CD14-positive monocyte (primary cell): ENCODE measurements around the gene CCL5. TPM values are rescaled to one million over a fixed set of nuclear protein-coding genes. Genes with fewer than 3 reads are reported as not detected.

Source experiments
- DNase-seq, 3 donors: peaks; one replicate each; pipeline ENCODE4 v3.0.0-alpha.2; 2011 to 2022
- H2AFZ ChIP-seq: 2 replicates; pipeline ENCODE4 v1.6.0; 2012; ENCODE audit warnings: mild to moderate bottlenecking, low read depth, low read length, inconsistent platforms; ENCODE audit not compliant: insufficient read depth, poor library complexity, severe bottlenecking
- H3K27ac ChIP-seq, 2 donors: 1 replicate in 1 of 2; 2 replicates in 1 of 2; pipeline ENCODE4 v1.5.1; 2012 to 2013; ENCODE audit warnings: low read length in 2 of 2, control low read depth in 1 of 2, inconsistent platforms in 1 of 2, low read depth in 1 of 2, mild to moderate bottlenecking in 1 of 2
- H3K27me3 ChIP-seq, 2 donors: one replicate each; pipeline versions ENCODE4 v1.6.0 to v1.6.1; 2011 to 2013; ENCODE audit warnings: low read length in 2 of 2; ENCODE audit not compliant: control insufficient read depth in 2 of 2, insufficient read depth in 2 of 2
- H3K36me3 ChIP-seq, 2 donors: replicated peaks in 1 of 2; 1 replicate in 1 of 2; 2 replicates in 1 of 2; pipeline versions ENCODE4 v1.5.1 to v1.6.1; 2012 to 2013; ENCODE audit warnings: low read length in 2 of 2, control low read depth in 1 of 2, inconsistent platforms in 1 of 2, mild to moderate bottlenecking in 1 of 2; ENCODE audit not compliant: insufficient read depth in 2 of 2, control insufficient read depth in 1 of 2
- H3K4me1 ChIP-seq, 2 donors: 1 replicate in 1 of 2; 2 replicates in 1 of 2; pipeline versions ENCODE4 v1.5.1 to v1.6.1; 2012 to 2013; ENCODE audit warnings: low read length in 2 of 2, control low read depth in 1 of 2, inconsistent platforms in 1 of 2, mild to moderate bottlenecking in 1 of 2, moderate library complexity in 1 of 2; ENCODE audit not compliant: insufficient read depth in 2 of 2, control insufficient read depth in 1 of 2
- H3K4me2 ChIP-seq: replicated peaks from 2 replicates; pipeline ENCODE3; 2012; ENCODE audit warnings: low read length, moderate library complexity, mild to moderate bottlenecking; ENCODE audit not compliant: poor library complexity, severe bottlenecking; ENCODE audit errors: extremely low read depth
- H3K4me3 ChIP-seq, 3 experiments: fragments of 200-600 bp in 1 of 3; sonication (generic) in 1 of 3; replicated peaks in 1 of 3; 1 replicate in 2 of 3; 2 replicates in 1 of 3; pipeline ENCODE4 v1.5.1; 2011 to 2013; ENCODE audit warnings: low read length in 3 of 3, mild to moderate bottlenecking in 3 of 3, control low read depth in 2 of 3, low read depth in 2 of 3, inconsistent platforms in 1 of 3, moderate library complexity in 1 of 3
- H3K79me2 ChIP-seq: 2 replicates; pipeline ENCODE4 v1.6.0; 2012; ENCODE audit warnings: mild to moderate bottlenecking, control low read depth, inconsistent platforms, low read length, moderate library complexity; ENCODE audit not compliant: insufficient read depth
- H3K9ac ChIP-seq: 2 replicates; pipeline ENCODE4 v1.6.0; 2017; ENCODE audit warnings: low read length, mild to moderate bottlenecking; ENCODE audit not compliant: insufficient read depth, poor library complexity, severe bottlenecking
- H3K9me3 ChIP-seq, 2 donors: replicated peaks in 1 of 2; 1 replicate in 1 of 2; 2 replicates in 1 of 2; pipeline versions ENCODE4 v1.5.1 to v1.6.1; 2012 to 2013; ENCODE audit warnings: low read length in 2 of 2, control low read depth in 1 of 2; ENCODE audit not compliant: control insufficient read depth in 1 of 2, insufficient read depth in 1 of 2
- H4K20me1 ChIP-seq: 2 replicates; pipeline ENCODE4 v1.6.0; 2012; ENCODE audit warnings: mild to moderate bottlenecking, low read length, control low read depth, moderate library complexity; ENCODE audit not compliant: insufficient read depth
- H3K27ac Mint-ChIP-seq, 7 donors: one replicate each; pipeline ENCODE4 v1.8.0; 2020; ENCODE audit warnings: mild to moderate bottlenecking in 7 of 7, mixed read lengths in 7 of 7, moderate library complexity in 6 of 7, inconsistent platforms in 2 of 7
- H3K27me3 Mint-ChIP-seq, 3 donors: one replicate each; pipeline ENCODE4 v1.8.0; 2021 to 2022; ENCODE audit warnings: low read depth in 3 of 3, mild to moderate bottlenecking in 3 of 3, mixed read lengths in 3 of 3, moderate library complexity in 3 of 3, inconsistent platforms in 1 of 3
- H3K36me3 Mint-ChIP-seq, 2 donors: one replicate each; pipeline ENCODE4 v1.8.0; 2020; ENCODE audit warnings: mixed read lengths in 2 of 2, inconsistent platforms in 1 of 2, mild to moderate bottlenecking in 1 of 2
- H3K4me1 Mint-ChIP-seq: one replicate; pipeline ENCODE4 v1.8.0; 2020; ENCODE audit warnings: mild to moderate bottlenecking, mixed read lengths
- H3K4me3 Mint-ChIP-seq, 2 donors: one replicate each; pipeline ENCODE4 v1.8.0; 2020; ENCODE audit warnings: mild to moderate bottlenecking in 2 of 2, mixed read lengths in 2 of 2, moderate library complexity in 1 of 2
- H3K9me3 Mint-ChIP-seq, 7 donors: one replicate each; pipeline ENCODE4 v1.8.0; 2020 to 2022; ENCODE audit warnings: mixed read lengths in 7 of 7, mild to moderate bottlenecking in 6 of 7, moderate library complexity in 6 of 7, inconsistent platforms in 2 of 7
- CTCF ChIP-seq: fragments of 200-600 bp; IDR thresholded peaks from one replicate; pipeline ENCODE4 v1.8.0; 2022; ENCODE audit warnings: antibody characterized with exemption, mild to moderate bottlenecking
- WGBS: methylation state at CpG from one replicate; pipeline ENCODE4 v1.1.5; 2013; ENCODE audit warnings: missing lambda C conversion rate; ENCODE audit not compliant: insufficient coverage; 5-methylcytosine and 5-hydroxymethylcytosine counted together
- intact Hi-C, 2 donors: fragments of 100-400 bp; cut with micrococcal nuclease; formaldehyde crosslinking; loops; one replicate each; pipeline versions ENCODE4 v1.15.0 to v1.15.1; 2023
- polyA plus RNA-seq, 3 donors: library from polyadenylated mRNA; depleted of rRNA in 1 of 3; unstranded in 2 of 3; stranded (reverse) in 1 of 3; fragments of 300-500 nt in 2 of 3; fragments of >200 nt in 1 of 3; fragmentation: Illumina TruSeq in 2 of 3; gene quantifications; 1 replicate in 2 of 3; 2 replicates in 1 of 3; pipeline ENCODE4 v1.2.3, GENCODE V29; 2012 to 2021

CCL5 gene
- polyA plus RNA-seq, 3 donors, result 0.95 to 6.8 (median 2.8) TPM

- Histone ChIP-seq H3K4me2 (no peak overlapping the region), H3K9ac (no peak overlapping the region), H4K20me1 (peaks cover 14% of the 10 kb centered on the region), H3K4me3 (no peak overlapping the region), H3K36me3 (peaks cover 92 to 99% of the 10 kb centered on the region in 2 donors), H3K9me3 (no peaks in the 10 kb centered on the region), H2AFZ (no peak overlapping the region), H3K4me1 (no peaks in the 10 kb centered on the region), H3K27me3 (no peaks in the 10 kb centered on the region), H3K27ac (no peak overlapping the region), H3K79me2 (no peaks in the 10 kb centered on the region)
- Mint-ChIP-seq H3K27me3 (peaks cover 0 to 2% (median 1%) of the 10 kb centered on the region in 3 donors), H3K4me3 (no peak overlapping the region), H3K4me1 (no peaks in the 10 kb centered on the region), H3K27ac (peak overlapping the region in 1 of 7 donors; percentile 28), H3K9me3 (no peaks in the 10 kb centered on the region), H3K36me3 (peaks cover 76 to 94% of the 10 kb centered on the region in 2 donors)
- TF ChIP-seq CTCF, result no peak
- WGBS, result 96% methylated on average over 2 of the region's 4 CpGs
- intact Hi-C loops, result no loop called here
- no peak for DNase-seq
These were observed 38.7 kb downstream of the CCL5 start for GRCh38 chr17:35841505-35841904.

- Mint-ChIP-seq H3K4me1 (no peaks in the 10 kb centered on the region), H3K27ac (no peak overlapping the region), H3K4me3 (no peak overlapping the region), H3K36me3 (peaks cover 77 to 94% of the 10 kb centered on the region in 2 donors), H3K9me3 (no peaks in the 10 kb centered on the region), H3K27me3 (peaks cover 0 to 2% (median 1%) of the 10 kb centered on the region in 3 donors)
- intact Hi-C loops, result no loop called here
- H3K27ac ChIP-seq, result no peak overlapping the region
- no peak overlapping the region for H2AFZ ChIP-seq
- no peaks in the 10 kb centered on the region for H3K79me2 ChIP-seq
- no peaks in the 10 kb centered on the region for H3K9me3 ChIP-seq
- H3K4me2 ChIP-seq, result no peak overlapping the region
- DNase-seq, result no peak
- H4K20me1 ChIP-seq, result peaks cover 10% of the 10 kb centered on the region
- TF ChIP-seq CTCF, result no peak
- no peaks in the 10 kb centered on the region for H3K4me1 ChIP-seq
- H3K9ac ChIP-seq, result no peak overlapping the region
- no CpG with 5 or more reads among the region's 3 CpGs for WGBS
- no peak overlapping the region for H3K4me3 ChIP-seq
- no peaks in the 10 kb centered on the region for H3K27me3 ChIP-seq
- peaks cover 92 to 99% of the 10 kb centered on the region in 2 donors for H3K36me3 ChIP-seq
These were observed 39.1 kb downstream of the CCL5 start for GRCh38 chr17:35841101-35841500.
